Measurements from ENCODE around the gene COX8A. TPM values are rescaled to one million over a fixed set of nuclear protein-coding genes. Genes with fewer than 3 reads are reported as not detected.

The COX8A gene
- total RNA-seq, 1 donor: 190 TPM

DNA sequence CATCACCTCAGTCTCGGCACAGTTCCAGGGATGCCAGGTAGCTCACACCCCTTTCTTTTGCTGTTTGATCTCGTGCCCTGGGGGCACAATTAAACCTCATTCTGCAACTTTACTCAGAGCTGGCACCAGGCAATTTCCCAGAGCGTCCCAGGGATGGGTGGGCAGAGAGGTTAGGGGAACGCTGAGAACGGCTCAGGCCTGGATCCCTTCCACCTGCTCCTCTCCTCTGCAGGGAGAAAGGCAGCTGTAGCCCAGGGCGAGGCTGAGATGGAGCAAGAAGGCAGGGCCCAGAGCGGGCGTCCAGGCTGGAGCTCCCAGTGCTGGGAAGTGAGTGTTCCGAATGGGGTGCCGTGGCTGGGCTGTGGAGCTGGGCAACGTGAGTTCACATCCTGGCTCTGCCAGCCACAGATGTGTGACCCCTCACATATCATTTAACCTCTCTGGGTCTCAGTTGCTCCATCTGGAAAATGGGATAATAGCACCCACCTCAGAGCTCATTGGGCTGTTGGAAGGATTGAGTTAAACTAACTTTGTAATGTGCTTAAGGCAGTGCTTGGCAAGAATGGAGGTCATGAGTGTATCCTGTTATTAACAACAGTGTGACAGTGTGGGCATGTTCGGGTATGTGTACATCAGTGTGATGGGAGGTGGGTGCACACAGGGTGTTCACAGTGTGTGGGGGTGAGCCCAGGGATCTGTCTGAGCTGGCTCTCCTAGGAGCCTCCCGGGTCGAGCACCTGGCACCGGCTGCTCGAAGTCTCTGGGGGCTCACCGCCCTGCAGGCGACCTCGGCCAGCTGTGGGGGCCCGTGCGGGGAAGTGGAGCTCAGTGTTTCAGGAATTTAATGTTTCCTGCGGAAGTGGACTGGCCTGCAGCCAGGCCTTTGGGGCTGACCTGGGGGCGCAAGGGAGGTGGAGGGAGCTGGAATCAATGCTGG lies 27.3 kb downstream of the COX8A start:
- DNase-seq (ENCODE audit: insufficient read length, low spot score, missing footprints): peak; percentile 94
- TF ChIP-seq CTCF (IDR thresholded peaks at IDR 0.05; ENCODE audit: extremely low read depth, low read depth, low read length): no peak
- peaks cover 10% of the 10 kb centered on the region for H3K36me3 ChIP-seq (ENCODE audit: insufficient read depth, low read length)

GRCh38 chr11:64003807-64004589 lies 29.6 kb downstream of the COX8A start:
- Histone ChIP-seq H3K4me3 (ENCODE audit: insufficient read depth, low read length) (no peak overlapping the region), H3K79me2 (ENCODE audit: insufficient read depth, low read length) (no peaks in the 10 kb centered on the region), H3K9me3 (ENCODE audit: low read depth, low read length) (no peaks in the 10 kb centered on the region), H3K4me1 (ENCODE audit: insufficient read depth, low read length) (peaks cover 17% of the 10 kb centered on the region), H3K4me2 (ENCODE audit: insufficient read depth, low read length) (no peak overlapping the region), H2AFZ (ENCODE audit: low read length) (no peak overlapping the region), H4K20me1 (ENCODE audit: insufficient read depth, low read length) (peaks cover 13% of the 10 kb centered on the region), H3K27ac (ENCODE audit: low read depth, low read length) (no peak overlapping the region), H3K27me3 (ENCODE audit: insufficient read depth, low read length) (no peaks in the 10 kb centered on the region), H3K36me3 (ENCODE audit: insufficient read depth, low read length) (no peaks in the 10 kb centered on the region)
- TF ChIP-seq CTCF (IDR thresholded peaks at IDR 0.05; ENCODE audit: extremely low read depth, low read depth, low read length): no peak
- DNase-seq (ENCODE audit: insufficient read length, low spot score, missing footprints): no peak

More for the DNA sequence above, 27.3 kb downstream of the COX8A start:
- Histone ChIP-seq H3K79me2 (ENCODE audit: insufficient read depth, low read length) (no peaks in the 10 kb centered on the region), H3K4me2 (ENCODE audit: insufficient read depth, low read length) (no peak overlapping the region), H3K4me3 (ENCODE audit: insufficient read depth, low read length) (no peak overlapping the region), H3K27ac (ENCODE audit: low read depth, low read length) (no peak overlapping the region), H2AFZ (ENCODE audit: low read length) (no peak overlapping the region), H3K27me3 (ENCODE audit: insufficient read depth, low read length) (no peaks in the 10 kb centered on the region), H3K9me3 (ENCODE audit: low read depth, low read length) (no peaks in the 10 kb centered on the region), H3K4me1 (ENCODE audit: insufficient read depth, low read length) (peaks cover 9% of the 10 kb centered on the region), H4K20me1 (ENCODE audit: insufficient read depth, low read length) (peaks cover 18% of the 10 kb centered on the region)

- no peak overlapping the region for H3K4me3 ChIP-seq (ENCODE audit: insufficient read depth, low read length)
- H3K27me3 ChIP-seq (ENCODE audit: insufficient read depth, low read length): no peaks in the 10 kb centered on the region
- H3K79me2 ChIP-seq (ENCODE audit: insufficient read depth, low read length): no peaks in the 10 kb centered on the region
- peaks cover 10% of the 10 kb centered on the region for H4K20me1 ChIP-seq (ENCODE audit: insufficient read depth, low read length)
- H3K36me3 ChIP-seq (ENCODE audit: insufficient read depth, low read length): no peaks in the 10 kb centered on the region
- H3K27ac ChIP-seq (ENCODE audit: low read depth, low read length): no peak overlapping the region
- no peak for DNase-seq (ENCODE audit: insufficient read length, low spot score, missing footprints)
- H3K4me1 ChIP-seq (ENCODE audit: insufficient read depth, low read length): peaks cover 17% of the 10 kb centered on the region
- H3K9me3 ChIP-seq (ENCODE audit: low read depth, low read length): no peaks in the 10 kb centered on the region
- no peak overlapping the region for H2AFZ ChIP-seq (ENCODE audit: low read length)
- no peak overlapping the region for H3K4me2 ChIP-seq (ENCODE audit: insufficient read depth, low read length)
- no peak for TF ChIP-seq CTCF (IDR thresholded peaks at IDR 0.05; ENCODE audit: extremely low read depth, low read depth, low read length)
Observed at GRCh38 chr11:64004590-64004984, 30.2 kb downstream of the COX8A start.

DNA sequence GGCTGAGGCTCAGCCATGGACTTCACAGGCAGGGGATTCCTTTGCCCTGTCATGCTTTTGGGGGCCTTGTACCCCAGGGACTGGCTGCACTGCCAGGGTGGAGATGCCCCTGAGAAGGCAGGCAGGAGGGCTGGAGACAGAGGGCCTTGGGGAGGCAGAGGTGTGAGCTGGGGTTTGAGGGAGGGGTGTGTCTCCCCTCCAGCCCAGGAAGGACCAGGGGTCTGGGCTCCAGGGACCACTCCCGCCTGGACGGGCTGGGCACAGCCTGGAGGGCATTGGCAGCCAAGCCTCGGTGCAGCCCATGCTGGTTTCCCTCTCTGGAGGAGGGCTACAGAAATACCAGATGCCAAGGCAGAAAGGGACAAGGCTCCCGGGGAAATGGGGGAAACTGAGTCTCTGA lies 31.3 kb downstream of the COX8A start:
- H3K27ac ChIP-seq (ENCODE audit: low read depth, low read length): no peak overlapping the region
- peaks cover 10% of the 10 kb centered on the region for H3K4me1 ChIP-seq (ENCODE audit: insufficient read depth, low read length)
- peaks cover 10% of the 10 kb centered on the region for H4K20me1 ChIP-seq (ENCODE audit: insufficient read depth, low read length)
- no peak overlapping the region for H3K4me3 ChIP-seq (ENCODE audit: insufficient read depth, low read length)
- no peaks in the 10 kb centered on the region for H3K9me3 ChIP-seq (ENCODE audit: low read depth, low read length)
- no peaks in the 10 kb centered on the region for H3K36me3 ChIP-seq (ENCODE audit: insufficient read depth, low read length)
- H3K27me3 ChIP-seq (ENCODE audit: insufficient read depth, low read length): no peaks in the 10 kb centered on the region
- no peak overlapping the region for H3K4me2 ChIP-seq (ENCODE audit: insufficient read depth, low read length)
- H2AFZ ChIP-seq (ENCODE audit: low read length): no peak overlapping the region
- no peaks in the 10 kb centered on the region for H3K79me2 ChIP-seq (ENCODE audit: insufficient read depth, low read length)
- TF ChIP-seq CTCF (IDR thresholded peaks at IDR 0.05; ENCODE audit: extremely low read depth, low read depth, low read length): no peak
- no peak for DNase-seq (ENCODE audit: insufficient read length, low spot score, missing footprints)

Data from osteoblast (primary cell).